AG09309 (cell line): ENCODE results near the gene SNRNP48.

Source experiments
- DNase-seq: peaks from one replicate; pipeline ENCODE4 v3.0.0-alpha.2; 2010; ENCODE audit warnings: low read depth
- H3K4me3 ChIP-seq: 2 replicates; pipeline ENCODE4 v1.5.1; 2011; ENCODE audit warnings: mild to moderate bottlenecking, low read depth, low read length, moderate library complexity; ENCODE audit not compliant: control insufficient read depth
- CTCF ChIP-seq: IDR thresholded peaks from 2 replicates; pipeline ENCODE4 v1.5.1; 2011; ENCODE audit warnings: mild to moderate bottlenecking, low read depth, low read length, inconsistent platforms; ENCODE audit not compliant: insufficient read depth, control insufficient read depth; ENCODE audit errors: missing control alignments

Gene SNRNP48

GRCh38 chr6:7589949-7590917 is at the start of gene SNRNP48:
Gene SNRNP48 (plus strand): TSS chr6:7590198. CDS start chr6:7590258, 60 bp downstream.
- peak; percentile 69 for DNase-seq
- peak within 1 kb of the TSS; percentile 95 for H3K4me3 ChIP-seq
- no peak for TF ChIP-seq CTCF

GRCh38 chr6:7540595-7540994 is 49.4 kb upstream of the SNRNP48 start:
- no peak for DNase-seq
- no peak for TF ChIP-seq CTCF

GRCh38 chr6:7541175-7542064 is 48.6 kb upstream of the SNRNP48 start, which contains the start of gene DSP:
Gene DSP (plus strand): TSS chr6:7541671. CDS start chr6:7541916, 245 bp downstream.
- H3K4me3 ChIP-seq: peak within 1 kb of the TSS; percentile 78
- TF ChIP-seq CTCF: no peak
- DNase-seq: no peak

More at GRCh38 chr6:7540595-7540994, 49.4 kb upstream of the SNRNP48 start:
- peak overlapping the region; percentile 78 for H3K4me3 ChIP-seq

GRCh38 chr6:7542065-7542873 is 47.7 kb upstream of the SNRNP48 start:
- peak overlapping the region; percentile 78 for H3K4me3 ChIP-seq
- no peak for TF ChIP-seq CTCF
- DNase-seq: no peak

GRCh38 chr6:7542874-7543624 is 46.9 kb upstream of the SNRNP48 start:
- peak; percentile 46 for DNase-seq
- TF ChIP-seq CTCF: no peak
- peak overlapping the region; percentile 78 for H3K4me3 ChIP-seq
